ENCODE measurements around the gene TRAT1. TPM values are rescaled to one million over a fixed set of nuclear protein-coding genes. Genes with fewer than 3 reads are reported as not detected.

The TRAT1 gene
- total RNA-seq, 1 experiment from 2014 or later: 0.21 TPM

GRCh38 chr3:108791473-108791872 lies 31.1 kb upstream of the TRAT1 start:
- in situ Hi-C loops (cut with HindIII; ENCODE audit: low pct_unique_long_range_greater_than_20kb, low sequenced_read_pairs) (no loop called here), intact Hi-C loops (cut with micrococcal nuclease; ENCODE audit: unreplicated experiment) (no loop called here)
- no TSS peak for BruUV-seq (replicated peaks)
- Histone ChIP-seq H3K4me1 (ENCODE audit: control insufficient read depth, insufficient read depth, low read length) (no peaks in the 10 kb centered on the region), H3K4me3 (ENCODE audit: low read depth in 2 of 2, low read length in 2 of 2) (no peak overlapping the region), H3K9me3 (ENCODE audit: control insufficient read depth, insufficient read depth, low read depth, low read length) (no peaks in the 10 kb centered on the region), H3K36me3 (ENCODE audit: control insufficient read depth, insufficient read depth, low read length) (no peaks in the 10 kb centered on the region), H3K27me3 (ENCODE audit: control insufficient read depth, insufficient read depth, low read length) (no peaks in the 10 kb centered on the region; the same call in 1 of the 2 replicates), H3K27ac (ENCODE audit: low read length) (no peak overlapping the region)
- TF ChIP-seq POLR2AphosphoS5 (IDR thresholded peaks at IDR 0.05; ENCODE audit: low read depth, low read length): no peak
- no peak for TF ChIP-seq CTCF (IDR thresholded peaks at IDR 0.05)
- TF ChIP-seq SIN3A (IDR thresholded peaks at IDR 0.05; ENCODE audit: borderline replicate concordance, insufficient read depth, low read depth, low read length): no peak
- no peak for TF ChIP-seq TCF7L2 (IDR thresholded peaks at IDR 0.05; ENCODE audit: low read depth, low read length)
- TF ChIP-seq REST (IDR thresholded peaks at IDR 0.05; ENCODE audit: insufficient read depth in 1 of 2, low read depth in 2 of 2, low read length in 1 of 2): no peak
- POLR2A ChIA-PET: no interaction called here
- ATAC-seq: no peak
- DNase-seq (ENCODE audit: low read depth, low spot score): no peak
- CTCF ChIA-PET: no interaction called here

GRCh38 chr3:108804437-108804836 lies 18.1 kb upstream of the TRAT1 start:
- POLR2A ChIA-PET: interaction anchor here (0.6 kb wide), 1 partner anchor 282 kb away, joined by 3 read pairs; no protein-coding TSS in a partner anchor
- ATAC-seq (no peak), DNase-seq (ENCODE audit: low read depth, low spot score) (no peak)
- Histone ChIP-seq H3K27ac (ENCODE audit: low read length) (no peak overlapping the region), H3K27me3 (ENCODE audit: control insufficient read depth, insufficient read depth, low read length) (no peaks in the 10 kb centered on the region), H3K9me3 (ENCODE audit: control insufficient read depth, insufficient read depth, low read depth, low read length) (no peaks in the 10 kb centered on the region), H3K36me3 (ENCODE audit: control insufficient read depth, insufficient read depth, low read length) (no peaks in the 10 kb centered on the region), H3K4me1 (ENCODE audit: control insufficient read depth, insufficient read depth, low read length) (no peaks in the 10 kb centered on the region), H3K4me3 (ENCODE audit: low read depth in 2 of 2, low read length in 2 of 2) (no peak overlapping the region)
- intact Hi-C loops (cut with micrococcal nuclease; ENCODE audit: unreplicated experiment) (no loop called here), in situ Hi-C loops (cut with HindIII; ENCODE audit: low pct_unique_long_range_greater_than_20kb, low sequenced_read_pairs) (no loop called here)
- no peak for TF ChIP-seq REST (IDR thresholded peaks at IDR 0.05; ENCODE audit: insufficient read depth in 1 of 2, low read depth in 2 of 2, low read length in 1 of 2)
- BruUV-seq (replicated peaks): no TSS peak
- CTCF ChIA-PET: no interaction called here

Measured in Panc1 (cell line).